ENCODE measurements around the gene DNAAF5. TPM values are rescaled to one million over a fixed set of nuclear protein-coding genes. Genes with fewer than 3 reads are reported as not detected.

Gene DNAAF5
- total and polyA plus RNA-seq, 2 experiments from 2014 or later = 32.7 to 93.8 TPM

- peaks cover 7% of the 10 kb centered on the region for H3K36me3 ChIP-seq
- H3K27me3 ChIP-seq = no peaks in the 10 kb centered on the region
- no peaks in the 10 kb centered on the region for H3K9me3 ChIP-seq (ENCODE audit: low read depth)
- H3K4me1 ChIP-seq (ENCODE audit: low read depth) = peaks cover 15% of the 10 kb centered on the region
- no peak overlapping the region for H3K4me3 ChIP-seq
- DNase-seq (ENCODE audit: low read depth in 1 of 2, low spot score in 1 of 2) = peak; percentile 54 to 69
- peak; percentile 88 for TF ChIP-seq CTCF (IDR thresholded peaks at IDR 0.05; ENCODE audit: low read depth, low read length)
- H3K27ac ChIP-seq = no peak overlapping the region
Measured at GRCh38 chr7:774161-775109, 47.9 kb downstream of the DNAAF5 start.

GRCh38 chr7:776381-776780 is 49.9 kb downstream of the DNAAF5 start:
- Histone ChIP-seq H3K4me3 (no peak overlapping the region), H3K36me3 (peaks cover 10% of the 10 kb centered on the region), H3K9me3 (ENCODE audit: low read depth) (no peaks in the 10 kb centered on the region), H3K27ac (no peak overlapping the region), H3K4me1 (ENCODE audit: low read depth) (peaks cover 5% of the 10 kb centered on the region), H3K27me3 (no peaks in the 10 kb centered on the region)
- no peak for TF ChIP-seq CTCF (IDR thresholded peaks at IDR 0.05; ENCODE audit: low read depth, low read length)
- DNase-seq (ENCODE audit: low read depth in 1 of 2, low spot score in 1 of 2) = no peak

- no peak overlapping the region for H3K27ac ChIP-seq
- no peak overlapping the region for H3K4me3 ChIP-seq
- H3K9me3 ChIP-seq (ENCODE audit: low read depth) = no peaks in the 10 kb centered on the region
- H3K27me3 ChIP-seq = no peaks in the 10 kb centered on the region
- peaks cover 10% of the 10 kb centered on the region for H3K36me3 ChIP-seq
- TF ChIP-seq CTCF (IDR thresholded peaks at IDR 0.05; ENCODE audit: low read depth, low read length) = no peak
- no peaks in the 10 kb centered on the region for H3K4me1 ChIP-seq (ENCODE audit: low read depth)
- DNase-seq (ENCODE audit: low read depth in 1 of 2, low spot score in 1 of 2) = no peak
Measured at GRCh38 chr7:776992-777727, 50.7 kb downstream of the DNAAF5 start.

GRCh38 chr7:777728-778078 is 51.2 kb downstream of the DNAAF5 start:
- TF ChIP-seq CTCF (IDR thresholded peaks at IDR 0.05; ENCODE audit: low read depth, low read length) = no peak
- Histone ChIP-seq H3K27me3 (no peaks in the 10 kb centered on the region), H3K4me3 (no peak overlapping the region), H3K9me3 (ENCODE audit: low read depth) (no peaks in the 10 kb centered on the region), H3K36me3 (peaks cover 12% of the 10 kb centered on the region), H3K27ac (no peak overlapping the region), H3K4me1 (ENCODE audit: low read depth) (no peaks in the 10 kb centered on the region)
- no peak for DNase-seq (ENCODE audit: low read depth in 1 of 2, low spot score in 1 of 2)

- Histone ChIP-seq H3K4me1 (ENCODE audit: low read depth) (no peaks in the 10 kb centered on the region), H3K36me3 (peaks cover 16% of the 10 kb centered on the region)
Measured at GRCh38 chr7:778271-778967, 51.9 kb downstream of the DNAAF5 start.

More at GRCh38 chr7:778271-778967, 51.9 kb downstream of the DNAAF5 start:
- no peaks in the 10 kb centered on the region for H3K27me3 ChIP-seq
- no peaks in the 10 kb centered on the region for H3K9me3 ChIP-seq (ENCODE audit: low read depth)
- DNase-seq (ENCODE audit: low read depth in 1 of 2, low spot score in 1 of 2) = no peak
- H3K4me3 ChIP-seq = no peak overlapping the region
- H3K27ac ChIP-seq = no peak overlapping the region
- TF ChIP-seq CTCF (IDR thresholded peaks at IDR 0.05; ENCODE audit: low read depth, low read length) = no peak
